Activated naive CD4-positive, alpha-beta T cell treated with anti-CD3 and anti-CD28 coated beads, Interleukin-2, amount 50 U/mL, for 72 hours (primary cell): Measurements from ENCODE around the gene ZBTB43. TPM values are rescaled to one million over a fixed set of nuclear protein-coding genes. Genes with fewer than 3 reads are reported as not detected.
"Not testable (repeated sequence)": the region's sequence is repeated elsewhere in the genome, so short reads cannot be mapped to it uniquely, and the experiment has no call there.

ENCODE experiments used
- ATAC-seq, 2 donors: fragments of 150-1000 bp; cut with Tn5 transposase; 2 replicates each; pipeline ENCODE4 v1.10.0; 2021; ENCODE audit warnings: mild to moderate bottlenecking in 2 of 2, moderate library complexity in 2 of 2
- DNase-seq, 2 donors: peaks; one replicate each; pipeline ENCODE4 v3.0.0; 2021 to 2022; ENCODE audit warnings: low spot score in 2 of 2
- H3K27ac Mint-ChIP-seq, 2 donors: one replicate each; pipeline ENCODE4 v1.8.0; 2022; ENCODE audit warnings: mild to moderate bottlenecking in 2 of 2, mixed read lengths in 2 of 2
- H3K36me3 Mint-ChIP-seq, 2 donors: one replicate each; pipeline ENCODE4 v1.8.0; 2022; ENCODE audit warnings: mixed read lengths in 2 of 2
- H3K9me3 Mint-ChIP-seq, 2 donors: one replicate each; pipeline ENCODE4 v1.8.0; 2022; ENCODE audit warnings: mixed read lengths in 2 of 2
- total RNA-seq, 2 donors: library from RNA; stranded (reverse); gene quantifications; one replicate each; pipeline ENCODE4 v1.2.3, GENCODE V29; 2022

ZBTB43 gene
- total RNA-seq, 2 donors from 2014 or later: 19.5 to 51.4 TPM

GRCh38 chr9:126784401-126784800 lies 20.4 kb upstream of the ZBTB43 start:
- DNase-seq (no peak), ATAC-seq (no peak)
- Mint-ChIP-seq H3K9me3 (no peaks in the 10 kb centered on the region), H3K27ac (no peak overlapping the region), H3K36me3 (no peaks in the 10 kb centered on the region)

- not testable (repeated sequence) for H3K27ac Mint-ChIP-seq, H3K36me3 Mint-ChIP-seq, ATAC-seq, H3K9me3 Mint-ChIP-seq, DNase-seq
Observed at GRCh38 chr9:126784841-126785240, 20.0 kb upstream of the ZBTB43 start.

- Mint-ChIP-seq H3K27ac (no peak overlapping the region), H3K36me3 (no peaks in the 10 kb centered on the region), H3K9me3 (no peaks in the 10 kb centered on the region)
- ATAC-seq (no peak), DNase-seq (no peak)
Observed at GRCh38 chr9:126788046-126788445, 16.8 kb upstream of the ZBTB43 start.

- Mint-ChIP-seq H3K36me3 (no peaks in the 10 kb centered on the region), H3K27ac (peak overlapping the region in 1 of 2 donors; percentile 36), H3K9me3 (no peaks in the 10 kb centered on the region)
- DNase-seq (no peak), ATAC-seq (peak in 1 of 2 donors; percentile 68)
Observed at GRCh38 chr9:126788634-126789349, 16.0 kb upstream of the ZBTB43 start.

- H3K27ac Mint-ChIP-seq: no peak overlapping the region
- no peaks in the 10 kb centered on the region for H3K9me3 Mint-ChIP-seq
- no peak for DNase-seq
- no peaks in the 10 kb centered on the region for H3K36me3 Mint-ChIP-seq
- ATAC-seq: no peak
Observed at GRCh38 chr9:126790561-126790960, 14.3 kb upstream of the ZBTB43 start.

GRCh38 chr9:126791406-126792230 lies 13.2 kb upstream of the ZBTB43 start:
- peaks cover 0 to 3% of the 10 kb centered on the region in 2 donors for H3K9me3 Mint-ChIP-seq
- no peaks in the 10 kb centered on the region for H3K36me3 Mint-ChIP-seq
- DNase-seq: no peak
- no peak overlapping the region for H3K27ac Mint-ChIP-seq
- ATAC-seq: no peak

GRCh38 chr9:126793686-126794417 lies 11.0 kb upstream of the ZBTB43 start:
- H3K27ac Mint-ChIP-seq: no peak overlapping the region
- no peak for ATAC-seq
- peaks cover 0 to 6% of the 10 kb centered on the region in 2 donors for H3K9me3 Mint-ChIP-seq
- no peak for DNase-seq
- no peaks in the 10 kb centered on the region for H3K36me3 Mint-ChIP-seq

GRCh38 chr9:126794441-126794840 lies 10.4 kb upstream of the ZBTB43 start:
- H3K36me3 Mint-ChIP-seq: no peaks in the 10 kb centered on the region
- DNase-seq (no peak), ATAC-seq (no peak)
- no peak overlapping the region for H3K27ac Mint-ChIP-seq
- H3K9me3 Mint-ChIP-seq: peaks cover 0 to 6% of the 10 kb centered on the region in 2 donors

GRCh38 chr9:126796758-126797157 lies 8.1 kb upstream of the ZBTB43 start:
- no peaks in the 10 kb centered on the region for H3K36me3 Mint-ChIP-seq
- no peak for DNase-seq
- ATAC-seq: no peak
- H3K9me3 Mint-ChIP-seq: peaks cover 0 to 6% of the 10 kb centered on the region in 2 donors
- H3K27ac Mint-ChIP-seq: no peak overlapping the region

- H3K9me3 Mint-ChIP-seq: peaks cover 0 to 6% of the 10 kb centered on the region in 2 donors
- H3K27ac Mint-ChIP-seq: no peak overlapping the region
- H3K36me3 Mint-ChIP-seq: no peaks in the 10 kb centered on the region
- no peak for DNase-seq
- ATAC-seq: no peak
Observed at GRCh38 chr9:126797903-126798302, 6.9 kb upstream of the ZBTB43 start.

- DNase-seq: no peak
- no peak for ATAC-seq
- peaks cover 2 to 9% of the 10 kb centered on the region in 2 donors for H3K9me3 Mint-ChIP-seq
- no peak overlapping the region for H3K27ac Mint-ChIP-seq
- H3K36me3 Mint-ChIP-seq: peaks cover 0 to 3% of the 10 kb centered on the region in 2 donors
Observed at GRCh38 chr9:126799034-126799433, 5.8 kb upstream of the ZBTB43 start.

GRCh38 chr9:126802318-126803059 lies 2.4 kb upstream of the ZBTB43 start:
- Mint-ChIP-seq H3K9me3 (peaks cover 5% of the 10 kb centered on the region in 2 donors), H3K27ac (peak overlapping the region in 1 of 2 donors; percentile 11), H3K36me3 (peaks cover 10 to 17% of the 10 kb centered on the region in 2 donors)
- DNase-seq (no peak), ATAC-seq (no peak)

GRCh38 chr9:126804198-126804695 lies 593 bp upstream of the ZBTB43 start:
- Mint-ChIP-seq H3K27ac (peak overlapping the region; percentile 58 to 94), H3K36me3 (peaks cover 10 to 17% of the 10 kb centered on the region in 2 donors), H3K9me3 (peaks cover 5% of the 10 kb centered on the region in 2 donors)
- DNase-seq: no peak
- no peak for ATAC-seq

GRCh38 chr9:126805554-126806262 lies 868 bp downstream of the ZBTB43 start:
- Mint-ChIP-seq H3K27ac (peak overlapping the region; percentile 94 to 99), H3K36me3 (peaks cover 10 to 17% of the 10 kb centered on the region in 2 donors), H3K9me3 (peaks cover 5% of the 10 kb centered on the region in 2 donors)
- ATAC-seq (peak; percentile 93 to 95), DNase-seq (peak; percentile 77 to 86)

- DNase-seq (no peak), ATAC-seq (no peak)
- Mint-ChIP-seq H3K36me3 (peaks cover 10 to 17% of the 10 kb centered on the region in 2 donors), H3K9me3 (peaks cover 5% of the 10 kb centered on the region in 2 donors), H3K27ac (peak overlapping the region; percentile 94 to 99)
Observed at GRCh38 chr9:126806336-126806735, 1.5 kb downstream of the ZBTB43 start.
